HK-2 (cell line): ENCODE results near the gene ABCG5.

Source experiments
- DNase-seq: peaks from one replicate; pipeline ENCODE4 v3.0.0-alpha.2; 2018; ENCODE audit not compliant: unreplicated experiment

ABCG5 gene

GRCh38 chr2:43810452-43810851, 28.2 kb downstream of the ABCG5 start:
- no peak for DNase-seq

DNA sequence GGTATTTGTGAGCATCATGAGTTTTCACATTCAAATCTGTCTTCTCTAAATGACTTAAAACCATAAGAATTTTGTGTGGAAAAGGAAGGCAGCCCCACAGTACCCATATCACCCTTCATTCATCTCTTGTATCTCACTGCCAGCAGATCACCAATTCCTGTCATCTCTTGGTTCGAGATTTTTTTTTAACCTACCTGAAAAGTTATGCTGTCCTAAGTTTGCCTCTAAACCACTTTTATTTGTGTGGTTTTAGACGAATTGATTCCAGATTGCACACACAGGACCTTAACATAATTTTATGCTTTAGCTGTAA, 32.0 kb downstream of the ABCG5 start:
- no peak for DNase-seq

GRCh38 chr2:43803113-43803512, 35.5 kb downstream of the ABCG5 start:
- no peak for DNase-seq

DNA sequence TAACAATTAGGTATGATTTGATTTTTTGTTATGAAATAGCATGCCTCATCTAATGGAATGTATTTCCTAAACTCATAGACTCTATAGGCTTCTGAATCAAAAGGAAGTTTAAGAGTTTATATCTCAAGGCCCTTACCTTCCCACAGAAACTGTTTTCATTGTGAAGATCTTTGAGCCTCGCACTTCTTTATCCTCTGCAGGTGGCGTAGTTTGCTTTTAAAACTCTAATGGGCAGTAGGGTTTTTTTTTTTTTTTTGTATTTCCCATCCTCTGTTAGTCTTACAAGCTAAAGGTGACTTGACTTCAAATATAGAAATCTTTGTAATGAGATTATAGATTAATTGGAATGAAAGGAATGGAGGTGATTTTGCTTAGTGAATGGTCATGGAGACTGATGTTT, 36.5 kb downstream of the ABCG5 start:
- DNase-seq, result no peak

GRCh38 chr2:43800894-43801293, 37.7 kb downstream of the ABCG5 start:
- no peak for DNase-seq

DNA sequence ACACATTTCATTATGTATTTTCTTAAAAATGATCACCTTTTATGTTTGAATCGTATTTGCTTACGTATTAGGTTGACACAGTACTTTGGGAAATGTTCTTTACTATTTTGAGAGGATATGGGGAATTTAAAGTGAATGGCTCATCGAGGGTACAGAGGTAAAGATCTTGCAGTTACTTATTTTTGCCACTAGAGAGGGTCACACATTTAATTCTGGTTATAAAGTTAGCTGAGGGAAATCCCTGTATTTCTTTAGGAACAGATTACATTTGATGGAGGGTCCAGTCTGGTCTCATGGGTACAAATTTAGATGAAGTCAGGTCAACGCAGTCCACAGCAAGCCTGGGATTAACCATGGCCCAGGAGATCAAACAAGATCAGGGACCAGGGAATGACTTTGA, 40.3 kb downstream of the ABCG5 start:
- DNase-seq, result no peak

DNA sequence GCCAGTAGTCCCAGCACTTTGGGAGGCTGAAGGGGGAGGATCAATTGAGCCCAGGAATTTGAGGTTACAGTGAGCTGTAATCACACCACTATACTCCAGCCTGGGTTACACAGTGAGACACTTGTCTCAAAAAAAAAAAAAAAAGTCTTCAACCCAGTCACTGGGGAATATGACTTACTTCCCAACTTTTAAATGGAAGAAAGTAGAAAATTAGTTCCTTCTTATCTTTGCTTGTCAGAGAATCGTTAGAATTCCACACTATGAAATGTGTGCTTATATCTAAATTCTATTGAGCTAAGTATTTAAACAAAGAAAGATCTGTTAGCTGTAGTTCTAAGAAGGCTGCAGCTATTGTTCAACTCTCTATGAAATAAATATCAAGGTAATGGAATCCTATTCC, 42.4 kb downstream of the ABCG5 start:
- no peak for DNase-seq

DNA sequence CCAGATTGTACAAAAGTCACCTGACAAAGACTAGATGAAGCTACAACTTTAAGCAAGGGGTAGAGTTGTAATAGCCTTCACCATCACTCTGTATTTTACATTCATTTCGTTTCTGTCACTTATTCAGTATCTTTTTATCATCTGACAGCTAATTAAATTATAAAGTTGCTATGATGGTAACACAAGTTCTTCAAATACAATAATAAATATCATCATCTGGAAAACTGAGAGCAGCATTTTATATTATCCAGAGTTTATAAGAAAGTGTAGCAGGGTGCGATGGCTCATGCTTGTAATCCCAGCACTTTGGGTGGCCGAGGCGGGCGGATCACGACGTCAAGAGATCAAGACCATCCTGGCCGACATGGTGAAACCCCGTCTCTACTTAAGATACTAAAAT, 43.7 kb downstream of the ABCG5 start:
- DNase-seq, result no peak

DNA sequence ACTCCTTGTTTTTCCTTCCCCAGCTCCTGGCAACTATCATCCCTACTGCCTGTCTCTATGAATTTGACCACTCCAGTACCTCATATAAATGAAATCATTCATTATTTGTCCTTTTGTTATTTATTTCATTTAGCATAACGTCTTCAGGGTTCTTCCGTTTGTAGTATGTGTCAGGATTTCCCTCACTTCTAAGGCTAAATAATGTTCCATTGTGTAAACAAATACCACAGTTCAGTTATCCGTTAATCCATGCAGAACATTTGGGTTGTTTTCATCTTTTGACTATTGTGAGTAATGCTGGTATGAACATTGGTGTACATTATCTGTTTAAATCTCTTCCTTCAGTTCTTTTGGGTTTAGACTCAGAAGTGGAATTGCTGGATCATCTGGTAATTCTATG, 46.0 kb downstream of the ABCG5 start:
- no peak for DNase-seq

DNA sequence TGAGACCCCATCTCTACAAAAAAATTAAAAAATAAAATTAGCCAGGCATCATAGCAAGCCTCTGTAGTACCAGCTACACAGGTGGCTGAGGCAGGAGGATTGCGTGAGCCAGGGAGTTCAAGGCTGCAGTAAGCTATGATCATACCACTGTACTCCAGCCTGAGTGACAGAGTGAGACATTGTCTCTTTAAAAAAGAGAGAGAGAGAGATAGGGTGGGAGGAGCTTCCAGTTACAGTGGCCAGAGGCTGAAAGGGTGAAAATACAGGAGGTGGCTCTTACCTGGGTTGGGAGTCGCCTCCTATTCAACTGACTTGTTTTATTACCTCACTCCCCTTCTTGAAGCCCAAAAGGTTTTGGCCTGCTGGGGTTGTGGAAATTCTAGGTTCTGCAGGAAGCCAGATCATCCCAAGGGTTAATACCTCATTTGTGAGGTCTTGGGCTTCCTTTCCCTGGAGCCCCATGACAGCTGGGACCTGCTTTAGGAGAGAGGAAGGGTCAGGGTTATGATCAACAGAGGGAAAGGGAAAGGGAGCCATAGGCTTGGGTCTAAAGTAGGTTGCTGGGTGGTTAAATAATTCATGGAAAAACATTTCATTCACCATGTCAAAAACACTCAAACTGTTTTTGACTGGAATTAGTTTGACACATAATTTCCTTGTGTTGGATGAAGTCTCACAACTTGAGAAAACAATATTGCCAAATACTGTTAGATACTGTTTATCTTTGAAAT, 47.4 kb downstream of the ABCG5 start:
- no peak for DNase-seq

DNA sequence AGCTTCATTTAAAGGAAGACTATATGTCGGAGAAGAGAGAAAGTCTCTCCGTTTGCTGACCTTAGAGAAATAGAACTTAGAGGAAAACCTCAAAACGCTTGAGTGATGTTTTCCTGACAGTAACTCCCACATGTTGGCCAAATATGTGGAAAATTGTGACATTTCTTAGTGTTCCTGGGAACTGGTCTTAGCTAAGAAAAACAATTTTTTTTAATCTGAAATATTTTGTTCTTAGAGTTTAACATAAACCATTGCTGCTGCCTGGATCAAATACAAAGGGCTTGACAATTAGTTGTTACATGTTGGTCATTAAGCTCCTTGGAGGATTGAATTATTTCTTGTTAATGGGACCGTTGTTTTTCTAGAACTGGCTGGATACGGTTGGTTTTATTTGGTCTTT, 48.5 kb downstream of the ABCG5 start:
- no peak for DNase-seq

DNA sequence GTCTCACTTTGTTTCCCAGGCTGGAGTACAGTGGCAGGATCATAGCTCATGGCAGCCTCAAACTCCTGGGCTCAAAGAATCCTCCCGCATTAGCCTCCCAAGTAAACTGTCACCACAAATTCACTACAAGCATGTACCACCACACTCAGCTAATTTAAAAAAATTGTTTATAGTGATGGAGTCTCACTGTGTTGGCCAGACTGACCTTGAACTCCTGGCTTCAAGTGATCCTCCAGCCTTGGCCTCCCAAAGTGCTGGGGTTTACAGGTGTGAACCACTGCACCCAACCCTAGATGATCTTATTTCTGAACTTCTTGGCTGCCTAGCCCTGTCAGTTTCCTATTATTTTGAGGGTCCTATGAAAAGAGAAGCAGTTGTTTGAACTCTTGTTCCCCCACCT, 50.0 kb downstream of the ABCG5 start:
- no peak for DNase-seq

DNA sequence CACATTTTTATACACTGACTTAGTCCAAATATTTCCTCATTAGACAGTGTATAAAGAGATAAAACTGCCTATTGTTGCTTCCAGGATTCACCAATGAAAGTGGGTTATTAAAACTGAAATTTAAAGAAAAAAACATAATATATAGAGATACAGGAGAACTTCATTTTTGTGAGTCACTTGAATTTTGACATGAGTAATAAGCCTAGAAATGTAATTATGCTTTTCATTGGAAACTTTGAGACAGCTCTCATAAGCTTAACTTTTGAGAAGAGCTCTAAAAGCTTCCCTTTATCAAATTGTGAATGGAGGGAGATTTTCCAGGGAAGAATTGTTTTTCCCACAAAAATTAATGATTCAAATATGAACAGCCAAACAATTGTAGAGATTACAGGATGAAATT, 50.7 kb downstream of the ABCG5 start:
- no peak for DNase-seq

DNA sequence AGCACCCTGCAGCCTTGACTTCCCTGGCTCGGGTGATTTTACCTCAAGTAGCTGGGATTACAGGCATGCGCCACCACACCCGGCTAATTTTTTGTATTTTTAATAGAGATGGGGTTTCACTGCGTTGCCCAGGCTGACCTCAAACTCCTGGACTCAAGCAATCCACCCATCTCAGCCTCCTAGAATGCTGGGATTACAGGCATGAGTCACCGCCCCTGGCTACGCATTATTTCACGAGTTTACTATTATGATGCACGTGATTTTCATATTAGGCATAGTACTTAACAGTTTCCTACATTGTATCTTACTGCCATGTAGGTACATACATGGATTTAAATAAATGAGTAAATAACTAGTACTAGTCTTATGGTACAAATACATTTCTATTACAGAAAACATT, 60.4 kb downstream of the ABCG5 start:
- no peak for DNase-seq

DNA sequence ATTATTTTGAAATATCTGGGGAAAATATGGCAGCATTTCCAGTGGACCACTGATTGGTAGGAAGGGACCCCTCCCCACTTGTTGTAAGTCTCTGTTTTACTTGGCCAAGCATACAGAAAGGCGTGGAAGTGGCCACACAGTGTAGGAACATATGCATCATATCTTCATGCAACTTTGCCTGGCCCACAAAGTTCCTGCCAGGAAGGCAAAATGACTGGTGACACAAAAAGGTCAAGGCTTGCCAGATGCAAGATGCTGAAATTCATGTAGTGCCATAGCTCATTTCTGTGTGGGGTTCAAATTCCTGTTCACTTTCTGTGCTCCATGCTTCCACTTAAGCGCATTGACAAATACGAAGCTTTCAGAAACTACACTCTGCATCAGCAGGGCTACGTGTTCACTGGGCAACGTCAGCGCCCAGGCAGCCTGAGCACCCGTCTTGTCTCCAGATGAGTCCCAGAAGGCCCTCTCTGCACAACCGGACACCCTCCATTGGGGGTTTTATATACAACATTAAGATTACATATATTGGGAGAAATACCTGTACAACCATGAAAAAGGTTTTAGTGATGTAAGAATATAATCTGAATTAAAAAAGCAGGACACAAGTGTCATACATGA, 61.2 kb downstream of the ABCG5 start:
- DNase-seq, result no peak

DNA sequence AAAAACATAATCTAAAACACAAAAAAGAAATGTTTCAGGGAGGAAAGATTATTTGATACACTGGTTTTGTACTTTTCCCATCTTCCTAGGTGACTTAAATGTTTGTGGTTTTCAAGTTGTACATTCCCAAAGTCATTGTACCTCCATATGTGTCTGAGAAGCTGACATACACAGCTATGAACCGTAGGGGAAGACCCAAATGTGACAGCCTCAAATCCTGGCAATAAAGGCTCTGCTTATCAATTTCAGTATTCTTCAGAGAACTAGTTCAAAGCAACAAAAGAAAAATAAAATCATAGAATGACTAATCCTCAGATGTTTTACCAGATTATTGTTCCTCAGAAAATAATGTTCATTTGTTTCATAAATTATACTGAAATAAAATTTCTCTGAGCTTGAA, 62.3 kb downstream of the ABCG5 start:
- no peak for DNase-seq

GRCh38 chr2:43774617-43775016, 64.0 kb downstream of the ABCG5 start:
- DNase-seq, result no peak

DNA sequence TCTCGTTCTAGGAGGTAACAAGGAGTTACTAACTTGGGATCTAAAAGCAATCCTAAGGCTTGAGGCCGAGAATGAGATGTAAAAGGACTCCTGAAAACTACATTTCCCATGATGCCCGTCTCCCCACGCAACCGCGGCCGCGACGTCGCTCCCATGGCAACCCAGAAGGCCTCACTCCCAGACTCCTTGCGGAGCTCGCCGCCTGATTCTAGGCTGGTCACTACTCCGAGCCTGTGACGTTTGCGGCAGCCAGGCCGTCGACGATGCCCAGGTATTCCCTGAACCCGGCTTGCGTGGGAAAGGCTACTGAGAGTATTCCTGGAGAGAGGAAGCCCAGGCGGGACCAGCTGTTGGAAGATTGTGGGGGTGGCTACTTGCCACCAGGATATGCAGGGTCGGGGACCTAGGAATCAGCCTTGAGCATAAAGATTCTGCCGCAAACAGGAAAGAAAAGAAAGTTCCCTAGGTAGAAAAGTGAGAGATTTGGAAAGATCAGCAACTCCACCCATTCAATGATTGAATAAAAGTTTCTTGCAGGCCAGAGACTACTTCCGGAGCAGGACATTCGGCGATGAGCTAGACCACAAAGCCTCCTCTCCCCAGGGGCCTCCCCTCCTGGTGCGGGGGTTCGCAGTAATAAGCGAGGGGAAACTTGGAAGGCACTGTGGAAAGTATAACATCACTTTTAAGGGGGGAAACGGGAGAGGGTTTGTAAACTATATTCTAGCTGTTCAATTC, 64.6 kb downstream of the ABCG5 start, which contains the start of gene DYNC2LI1:
Gene DYNC2LI1 (plus strand): TSS at position 164 of the 738 bp plus-strand sequence. CDS start 100 bp downstream, at position 264.
- peak; percentile 88 for DNase-seq

GRCh38 chr2:43766006-43766405, 72.6 kb downstream of the ABCG5 start:
- DNase-seq, result no peak

GRCh38 chr2:43764086-43764705, 74.4 kb downstream of the ABCG5 start:
- no peak for DNase-seq

DNA sequence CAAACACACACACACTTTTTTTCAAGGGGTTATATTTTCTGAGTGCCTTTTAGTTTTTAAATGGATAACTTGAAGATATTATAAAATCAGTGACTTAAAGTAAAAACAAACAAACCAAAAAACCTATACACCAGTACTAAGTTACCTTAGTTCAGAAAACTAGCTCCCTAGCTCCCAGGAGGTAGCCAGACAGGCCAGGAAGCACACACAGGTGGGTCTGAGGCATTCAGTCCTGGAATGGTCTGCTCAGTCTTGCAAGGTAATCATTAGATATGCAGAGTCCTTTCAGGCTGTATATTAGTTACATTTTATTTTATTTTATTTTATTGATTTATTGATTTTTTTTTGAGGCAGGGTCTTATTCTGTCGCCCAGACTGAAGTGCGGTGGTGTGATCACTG, 75.5 kb downstream of the ABCG5 start:
- no peak for DNase-seq
